ENCODE measurements around the gene PTPN18.

Gene PTPN18

GRCh38 chr2:130341562-130342019 is 14.3 kb upstream of the PTPN18 start:
- no peaks in the 10 kb centered on the region for H3K27me3 ChIP-seq (ENCODE audit: control insufficient read depth, insufficient read depth, low read length)
- peak overlapping the region; percentile 93 for H3K4me3 ChIP-seq (ENCODE audit: low read length)
- H3K27ac ChIP-seq (ENCODE audit: low read length), result no peak overlapping the region
- H3K4me1 ChIP-seq (ENCODE audit: control insufficient read depth, insufficient read depth, low read length), result peaks cover 2% of the 10 kb centered on the region; the same call in 1 of the 2 replicates
- peaks cover 25% of the 10 kb centered on the region for H3K36me3 ChIP-seq (ENCODE audit: control insufficient read depth, insufficient read depth, low read length)
- no CpG with 5 or more reads among the region's 24 CpGs for WGBS (ENCODE audit: insufficient coverage, insufficient read length)
- H3K9me3 ChIP-seq (ENCODE audit: control insufficient read depth, insufficient read depth, low read length), result no peaks in the 10 kb centered on the region
- DNase-seq (ENCODE audit: low read depth, low spot score), result no peak

- no peaks in the 10 kb centered on the region for H3K9me3 ChIP-seq (ENCODE audit: control insufficient read depth, insufficient read depth, low read length)
- no peak overlapping the region for H3K27ac ChIP-seq (ENCODE audit: low read length)
- H3K36me3 ChIP-seq (ENCODE audit: control insufficient read depth, insufficient read depth, low read length), result peaks cover 28% of the 10 kb centered on the region
- H3K4me1 ChIP-seq (ENCODE audit: control insufficient read depth, insufficient read depth, low read length), result peaks cover 2% of the 10 kb centered on the region; the same call in 1 of the 2 replicates
- peak; percentile 74 for DNase-seq (ENCODE audit: low read depth, low spot score)
- H3K27me3 ChIP-seq (ENCODE audit: control insufficient read depth, insufficient read depth, low read length), result no peaks in the 10 kb centered on the region
- H3K4me3 ChIP-seq (ENCODE audit: low read length), result peak overlapping the region; percentile 93
- WGBS (ENCODE audit: insufficient coverage, insufficient read length), result no CpG with 5 or more reads among the region's 24 CpGs
Measured at GRCh38 chr2:130342020-130342532, 13.8 kb upstream of the PTPN18 start.

GRCh38 chr2:130342533-130343275 is 13.2 kb upstream of the PTPN18 start, which contains the start of gene IMP4:
Gene IMP4 (plus strand): TSS chr2:130342897. CDS start chr2:130342933, 36 bp downstream.
- H3K36me3 ChIP-seq (ENCODE audit: control insufficient read depth, insufficient read depth, low read length), result peaks cover 28% of the 10 kb centered on the region
- no CpG with 5 or more reads among the region's 60 CpGs for WGBS (ENCODE audit: insufficient coverage, insufficient read length)

GRCh38 chr2:130344578-130344977 is 11.3 kb upstream of the PTPN18 start:
- Histone ChIP-seq H3K27ac (ENCODE audit: low read length) (no peak overlapping the region), H3K27me3 (ENCODE audit: control insufficient read depth, insufficient read depth, low read length) (no peaks in the 10 kb centered on the region), H3K36me3 (ENCODE audit: control insufficient read depth, insufficient read depth, low read length) (peaks cover 24% of the 10 kb centered on the region), H3K9me3 (ENCODE audit: control insufficient read depth, insufficient read depth, low read length) (no peaks in the 10 kb centered on the region), H3K4me1 (ENCODE audit: control insufficient read depth, insufficient read depth, low read length) (no peaks in the 10 kb centered on the region), H3K4me3 (ENCODE audit: low read length) (no peak overlapping the region)
- no CpG with 5 or more reads among the region's 4 CpGs for WGBS (ENCODE audit: insufficient coverage, insufficient read length)
- DNase-seq (ENCODE audit: low read depth, low spot score), result no peak

More at GRCh38 chr2:130342533-130343275, 13.2 kb upstream of the PTPN18 start, which contains the start of gene IMP4:
- peaks cover 2% of the 10 kb centered on the region; the same call in 1 of the 2 replicates for H3K4me1 ChIP-seq (ENCODE audit: control insufficient read depth, insufficient read depth, low read length)
- no peaks in the 10 kb centered on the region for H3K27me3 ChIP-seq (ENCODE audit: control insufficient read depth, insufficient read depth, low read length)
- DNase-seq (ENCODE audit: low read depth, low spot score), result peak; percentile 97
- H3K9me3 ChIP-seq (ENCODE audit: control insufficient read depth, insufficient read depth, low read length), result no peaks in the 10 kb centered on the region
- no peak within 1 kb of the TSS for H3K27ac ChIP-seq (ENCODE audit: low read length)
- H3K4me3 ChIP-seq (ENCODE audit: low read length), result peak within 1 kb of the TSS; percentile 93

- no peaks in the 10 kb centered on the region for H3K4me1 ChIP-seq (ENCODE audit: control insufficient read depth, insufficient read depth, low read length)
- no CpG with 5 or more reads among the region's 13 CpGs for WGBS (ENCODE audit: insufficient coverage, insufficient read length)
Measured at GRCh38 chr2:130345091-130345490, 10.8 kb upstream of the PTPN18 start.

GRCh38 chr2:130345611-130346010 is 10.2 kb upstream of the PTPN18 start:
- H3K27ac ChIP-seq (ENCODE audit: low read length), result no peak overlapping the region

More at GRCh38 chr2:130345091-130345490, 10.8 kb upstream of the PTPN18 start:
- H3K27me3 ChIP-seq (ENCODE audit: control insufficient read depth, insufficient read depth, low read length), result no peaks in the 10 kb centered on the region
- no peak overlapping the region for H3K4me3 ChIP-seq (ENCODE audit: low read length)
- H3K27ac ChIP-seq (ENCODE audit: low read length), result no peak overlapping the region
- no peak for DNase-seq (ENCODE audit: low read depth, low spot score)
- no peaks in the 10 kb centered on the region for H3K9me3 ChIP-seq (ENCODE audit: control insufficient read depth, insufficient read depth, low read length)
- peaks cover 23% of the 10 kb centered on the region for H3K36me3 ChIP-seq (ENCODE audit: control insufficient read depth, insufficient read depth, low read length)

GRCh38 chr2:130346041-130346740 is 9.7 kb upstream of the PTPN18 start:
- DNase-seq (ENCODE audit: low read depth, low spot score), result no peak
- H3K27me3 ChIP-seq (ENCODE audit: control insufficient read depth, insufficient read depth, low read length), result no peaks in the 10 kb centered on the region
- no peaks in the 10 kb centered on the region for H3K4me1 ChIP-seq (ENCODE audit: control insufficient read depth, insufficient read depth, low read length)
- no peaks in the 10 kb centered on the region for H3K9me3 ChIP-seq (ENCODE audit: control insufficient read depth, insufficient read depth, low read length)
- no CpG with 5 or more reads among the region's 26 CpGs for WGBS (ENCODE audit: insufficient coverage, insufficient read length)
- H3K36me3 ChIP-seq (ENCODE audit: control insufficient read depth, insufficient read depth, low read length), result peaks cover 23% of the 10 kb centered on the region
- H3K27ac ChIP-seq (ENCODE audit: low read length), result no peak overlapping the region
- no peak overlapping the region for H3K4me3 ChIP-seq (ENCODE audit: low read length)

More at GRCh38 chr2:130345611-130346010, 10.2 kb upstream of the PTPN18 start:
- no peak for DNase-seq (ENCODE audit: low read depth, low spot score)
- WGBS (ENCODE audit: insufficient coverage, insufficient read length), result no CpG with 5 or more reads among the region's 21 CpGs
- no peaks in the 10 kb centered on the region for H3K9me3 ChIP-seq (ENCODE audit: control insufficient read depth, insufficient read depth, low read length)
- H3K36me3 ChIP-seq (ENCODE audit: control insufficient read depth, insufficient read depth, low read length), result peaks cover 23% of the 10 kb centered on the region
- H3K4me3 ChIP-seq (ENCODE audit: low read length), result no peak overlapping the region
- no peaks in the 10 kb centered on the region for H3K27me3 ChIP-seq (ENCODE audit: control insufficient read depth, insufficient read depth, low read length)
- H3K4me1 ChIP-seq (ENCODE audit: control insufficient read depth, insufficient read depth, low read length), result no peaks in the 10 kb centered on the region

GRCh38 chr2:130346741-130347066 is 9.2 kb upstream of the PTPN18 start:
- H3K27ac ChIP-seq (ENCODE audit: low read length), result no peak overlapping the region
- no peaks in the 10 kb centered on the region for H3K9me3 ChIP-seq (ENCODE audit: control insufficient read depth, insufficient read depth, low read length)
- WGBS (ENCODE audit: insufficient coverage, insufficient read length), result no CpG with 5 or more reads among the region's 4 CpGs
- no peaks in the 10 kb centered on the region for H3K27me3 ChIP-seq (ENCODE audit: control insufficient read depth, insufficient read depth, low read length)
- no peak for DNase-seq (ENCODE audit: low read depth, low spot score)
- peaks cover 23% of the 10 kb centered on the region for H3K36me3 ChIP-seq (ENCODE audit: control insufficient read depth, insufficient read depth, low read length)
- no peak overlapping the region for H3K4me3 ChIP-seq (ENCODE audit: low read length)
- no peaks in the 10 kb centered on the region for H3K4me1 ChIP-seq (ENCODE audit: control insufficient read depth, insufficient read depth, low read length)

- H3K27ac ChIP-seq (ENCODE audit: low read length), result no peak overlapping the region
- H3K9me3 ChIP-seq (ENCODE audit: control insufficient read depth, insufficient read depth, low read length), result no peaks in the 10 kb centered on the region
- no peaks in the 10 kb centered on the region for H3K27me3 ChIP-seq (ENCODE audit: control insufficient read depth, insufficient read depth, low read length)
- peaks cover 23% of the 10 kb centered on the region for H3K36me3 ChIP-seq (ENCODE audit: control insufficient read depth, insufficient read depth, low read length)
- WGBS (ENCODE audit: insufficient coverage, insufficient read length), result no CpG with 5 or more reads among the region's 7 CpGs
- H3K4me3 ChIP-seq (ENCODE audit: low read length), result no peak overlapping the region
- no peak for DNase-seq (ENCODE audit: low read depth, low spot score)
- H3K4me1 ChIP-seq (ENCODE audit: control insufficient read depth, insufficient read depth, low read length), result no peaks in the 10 kb centered on the region
Measured at GRCh38 chr2:130347220-130347925, 8.5 kb upstream of the PTPN18 start.

GRCh38 chr2:130349174-130349573 is 6.7 kb upstream of the PTPN18 start:
- no CpG with 5 or more reads among the region's 3 CpGs for WGBS (ENCODE audit: insufficient coverage, insufficient read length)
- H3K36me3 ChIP-seq (ENCODE audit: control insufficient read depth, insufficient read depth, low read length), result peaks cover 23% of the 10 kb centered on the region
- no peak overlapping the region for H3K4me3 ChIP-seq (ENCODE audit: low read length)
- DNase-seq (ENCODE audit: low read depth, low spot score), result no peak
- no peaks in the 10 kb centered on the region for H3K27me3 ChIP-seq (ENCODE audit: control insufficient read depth, insufficient read depth, low read length)
- H3K9me3 ChIP-seq (ENCODE audit: control insufficient read depth, insufficient read depth, low read length), result no peaks in the 10 kb centered on the region
- H3K4me1 ChIP-seq (ENCODE audit: control insufficient read depth, insufficient read depth, low read length), result no peaks in the 10 kb centered on the region
- H3K27ac ChIP-seq (ENCODE audit: low read length), result no peak overlapping the region

Measured in iPS DF 6.9 (cell line).